Smooth muscle cell (in vitro differentiated cells): ENCODE measurements around the gene RPL27. TPM values are rescaled to one million over a fixed set of nuclear protein-coding genes. Genes with fewer than 3 reads are reported as not detected.
"Not testable (repeated sequence)": the region's sequence is repeated elsewhere in the genome, so short reads cannot be mapped to it uniquely, and the experiment has no call there.

Experiments
- DNase-seq: peaks from one replicate; lab custom pipeline; 2025; ENCODE audit not compliant: unreplicated experiment; lab: John Stamatoyannopoulos, UW
- H2AFZ ChIP-seq: fragments of 200-600 bp; sonication (generic); 2 replicates; pipeline ENCODE4 v1.6.0; 2016; ENCODE audit warnings: antibody characterized with exemption, low read depth, mild to moderate bottlenecking
- H3F3A ChIP-seq: fragments of 200-600 bp; sonication (generic); 2 replicates; pipeline ENCODE4 v1.6.0; 2017; ENCODE audit warnings: antibody characterized with exemption, low read depth
- H3K27ac ChIP-seq: fragments of 200-600 bp; sonication (generic); 2 replicates; pipeline ENCODE4 v1.5.1; 2016; ENCODE audit warnings: low read depth, mild to moderate bottlenecking
- H3K27me3 ChIP-seq: fragments of 200-600 bp; sonication (generic); 2 replicates; pipeline ENCODE4 v1.6.1; 2016; ENCODE audit warnings: low read depth, mild to moderate bottlenecking
- H3K36me3 ChIP-seq: fragments of 200-600 bp; sonication (generic); 2 replicates; pipeline ENCODE4 v1.5.1; 2016; ENCODE audit warnings: low read depth
- H3K4me1 ChIP-seq: fragments of 200-600 bp; sonication (generic); 2 replicates; pipeline ENCODE4 v1.5.1; 2016; ENCODE audit warnings: low read depth
- H3K4me2 ChIP-seq: fragments of 200-600 bp; sonication (generic); 2 replicates; pipeline ENCODE4 v1.6.0; 2016; ENCODE audit warnings: mild to moderate bottlenecking
- H3K4me3 ChIP-seq: fragments of 200-600 bp; sonication (generic); 2 replicates; pipeline ENCODE4 v1.5.1; 2016; ENCODE audit warnings: mild to moderate bottlenecking
- H3K79me2 ChIP-seq: fragments of 200-600 bp; sonication (generic); 2 replicates; pipeline ENCODE4 v1.6.0; 2016; ENCODE audit warnings: low read depth, mild to moderate bottlenecking
- H3K9ac ChIP-seq: fragments of 200-600 bp; sonication (generic); 2 replicates; pipeline ENCODE4 v1.6.0; 2016; ENCODE audit warnings: low read depth
- H3K9me3 ChIP-seq: fragments of 200-600 bp; sonication (generic); replicated peaks from 2 replicates; pipeline ENCODE4 v1.5.1; 2016; ENCODE audit warnings: low read depth
- H4K20me1 ChIP-seq: fragments of 200-600 bp; sonication (generic); 2 replicates; pipeline ENCODE4 v1.6.0; 2016; ENCODE audit warnings: low read depth
- CTCF ChIP-seq: fragments of 200-600 bp; sonication (generic); IDR thresholded peaks from 2 replicates; pipeline ENCODE4 v1.5.1; 2017; ENCODE audit warnings: borderline replicate concordance, mild to moderate bottlenecking, antibody characterized with exemption; ENCODE audit not compliant: insufficient read depth, poor library complexity, severe bottlenecking
- WGBS: methylation state at CpG from one replicate; pipeline ENCODE4 v1.1.7; 2016; ENCODE audit warnings: low lambda C conversion rate; 5-methylcytosine and 5-hydroxymethylcytosine counted together
- polyA plus RNA-seq: library from polyadenylated mRNA; unstranded; fragments of >200 nt; fragmentation: Nextera tagmentation; extraction: Ambion mirVana; gene quantifications from 2 replicates; pipeline ENCODE4 v1.2.1, GENCODE V29; 2016
- total RNA-seq: library from RNA; depleted of rRNA; stranded (reverse); fragments of >200 nt; gene quantifications from 2 replicates; pipeline ENCODE4 v1.2.3, GENCODE V29; 2014

The RPL27 gene
- total and polyA plus RNA-seq, 2 experiments from 2014 or later = 963 to 2,084 TPM

GRCh38 chr17:42971589-42971988 lies 26.6 kb upstream of the RPL27 start:
- no peak overlapping the region for H3K4me3 ChIP-seq
- H4K20me1 ChIP-seq = no peaks in the 10 kb centered on the region
- no peak overlapping the region for H3K9ac ChIP-seq
- no peak overlapping the region for H2AFZ ChIP-seq
- H3K27me3 ChIP-seq = no peaks in the 10 kb centered on the region
- H3F3A ChIP-seq = no peaks in the 10 kb centered on the region
- H3K4me1 ChIP-seq = no peaks in the 10 kb centered on the region
- 99% methylated on average over 5 of the region's 5 CpGs for WGBS
- no peaks in the 10 kb centered on the region for H3K79me2 ChIP-seq
- no peaks in the 10 kb centered on the region for H3K9me3 ChIP-seq
- H3K27ac ChIP-seq = no peak overlapping the region
- H3K4me2 ChIP-seq = no peak overlapping the region
- TF ChIP-seq CTCF = no peak
- no peak for DNase-seq
- no peaks in the 10 kb centered on the region for H3K36me3 ChIP-seq

GRCh38 chr17:42973323-42973722 lies 24.9 kb upstream of the RPL27 start:
- not testable (repeated sequence) for H4K20me1 ChIP-seq
- WGBS = 100% methylated on average over 5 of the region's 18 CpGs

GRCh38 chr17:42975265-42975664 lies 23.0 kb upstream of the RPL27 start:
- no peaks in the 10 kb centered on the region for H4K20me1 ChIP-seq
- no peaks in the 10 kb centered on the region for H3F3A ChIP-seq
- H3K4me1 ChIP-seq = peaks cover 7% of the 10 kb centered on the region
- no peak for TF ChIP-seq CTCF
- no peak overlapping the region for H3K4me3 ChIP-seq
- DNase-seq = no peak
- no peaks in the 10 kb centered on the region for H3K9me3 ChIP-seq
- no peak overlapping the region for H2AFZ ChIP-seq
- no peak overlapping the region for H3K9ac ChIP-seq
- no peaks in the 10 kb centered on the region for H3K79me2 ChIP-seq
- no peaks in the 10 kb centered on the region for H3K36me3 ChIP-seq
- no peaks in the 10 kb centered on the region for H3K27me3 ChIP-seq
- WGBS = 93% methylated on average over 2 of the region's 2 CpGs
- H3K27ac ChIP-seq = no peak overlapping the region
- H3K4me2 ChIP-seq = no peak overlapping the region

More at GRCh38 chr17:42973323-42973722, 24.9 kb upstream of the RPL27 start:
- H3K4me1 ChIP-seq, H3K27ac ChIP-seq, H3K36me3 ChIP-seq, DNase-seq, H2AFZ ChIP-seq, H3K4me2 ChIP-seq, H3K27me3 ChIP-seq, H3K9ac ChIP-seq, H3K79me2 ChIP-seq, H3K4me3 ChIP-seq, H3F3A ChIP-seq, H3K9me3 ChIP-seq: not testable (repeated sequence)

DNA sequence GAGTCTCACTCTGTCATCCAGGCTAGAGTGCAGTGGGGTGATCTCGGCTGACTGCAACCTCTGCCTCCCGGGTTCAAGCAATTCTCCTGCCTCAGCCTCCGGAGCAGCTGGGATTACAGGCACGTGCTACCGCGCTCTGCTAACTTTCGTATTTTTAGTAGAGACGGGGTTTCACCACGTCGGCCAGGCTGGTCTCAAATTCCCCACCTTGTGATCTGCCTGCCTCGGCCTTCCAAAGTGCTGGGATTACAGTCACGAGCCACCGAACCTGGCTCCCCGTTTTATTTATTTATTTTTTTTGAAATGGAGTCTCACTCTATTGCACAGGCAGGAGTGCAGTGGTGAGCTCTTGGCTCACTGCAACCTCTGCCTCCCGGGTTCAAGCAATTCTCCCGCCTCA lies 22.5 kb upstream of the RPL27 start:
- WGBS = 95% methylated on average over 16 of the region's 16 CpGs

More for the DNA sequence above, 22.5 kb upstream of the RPL27 start:
- H3K79me2 ChIP-seq, H2AFZ ChIP-seq, H3K36me3 ChIP-seq, H3K4me2 ChIP-seq, H3K27me3 ChIP-seq, DNase-seq, H3K9me3 ChIP-seq, H3K4me1 ChIP-seq, H3F3A ChIP-seq, H3K9ac ChIP-seq, H4K20me1 ChIP-seq, H3K4me3 ChIP-seq, H3K27ac ChIP-seq: not testable (repeated sequence)
